A673 (cell line): ENCODE results near the gene PPFIA2. TPM values are rescaled to one million over a fixed set of nuclear protein-coding genes. Genes with fewer than 3 reads are reported as not detected.

Experiments used
- BruUV-seq: library from RNA; stranded (reverse); fragments of 400-500 nt; replicated peaks from 2 replicates; lab custom pipeline; 2021; lab: Mats Ljungman, UMichigan
- CTCF ChIA-PET: fragments of 300-600 bp; sonication (Branson Sonifier 250); formaldehyde crosslinking; loops from one replicate; lab custom pipeline; 2022; ENCODE audit warnings: antibody characterized with exemption; lab: Charles Lee
- POLR2A ChIA-PET: fragments of 300-600 bp; sonication (Branson Sonifier 250); formaldehyde crosslinking; loops from one replicate; lab custom pipeline; 2022; ENCODE audit warnings: antibody characterized with exemption; ENCODE audit not compliant: low non-redundant PET; lab: Charles Lee
- DNase-seq: peaks from one replicate; pipeline ENCODE4 v3.0.0-alpha.2; 2015; ENCODE audit warnings: low spot score
- H3K27ac ChIP-seq: fragments of 200-600 bp; sonication (generic); 2 replicates; pipeline ENCODE4 v1.5.1; 2016; ENCODE audit warnings: mixed run types, low read depth, mild to moderate bottlenecking, mixed read lengths, antibody characterized with exemption, low read length; ENCODE audit not compliant: poor library complexity, severe bottlenecking
- H3K27me3 ChIP-seq: fragments of 200-600 bp; sonication (generic); replicated peaks from 2 replicates; pipeline ENCODE4 v1.6.1; 2017; ENCODE audit warnings: mixed run types, low read depth, mild to moderate bottlenecking, mixed read lengths, antibody characterized with exemption, low read length; ENCODE audit not compliant: insufficient read depth, poor library complexity
- H3K36me3 ChIP-seq: fragments of 200-600 bp; sonication (generic); 2 replicates; pipeline ENCODE4 v1.6.1; 2016; ENCODE audit warnings: mixed run types, mild to moderate bottlenecking, mixed read lengths, antibody characterized with exemption, low read length; ENCODE audit not compliant: insufficient read depth, poor library complexity, severe bottlenecking
- H3K4me1 ChIP-seq: fragments of 200-600 bp; sonication (generic); 2 replicates; pipeline ENCODE4 v1.6.1; 2017; ENCODE audit warnings: mixed run types, mild to moderate bottlenecking, mixed read lengths, antibody characterized with exemption, low read length; ENCODE audit not compliant: insufficient read depth, poor library complexity, severe bottlenecking
- H3K4me3 ChIP-seq: fragments of 200-600 bp; sonication (generic); 2 replicates; pipeline ENCODE4 v1.5.1; 2016; ENCODE audit warnings: low read depth, mixed run types, mild to moderate bottlenecking, mixed read lengths, low read length; ENCODE audit not compliant: poor library complexity, severe bottlenecking
- H3K9me3 ChIP-seq: fragments of 200-600 bp; sonication (generic); 2 replicates; pipeline ENCODE4 v1.6.1; 2016; ENCODE audit warnings: mixed run types, low read depth, mild to moderate bottlenecking, mixed read lengths, antibody characterized with exemption, low read length; ENCODE audit not compliant: poor library complexity, severe bottlenecking
- EZH2 ChIP-seq: fragments of 200-600 bp; sonication (generic); IDR thresholded peaks from 2 replicates; pipeline ENCODE4 v1.6.1; 2017; ENCODE audit warnings: borderline replicate concordance, low read depth, mild to moderate bottlenecking, mixed read lengths, antibody characterized with exemption, low read length; ENCODE audit not compliant: poor library complexity, severe bottlenecking
- intact Hi-C: fragments of 100-400 bp; cut with micrococcal nuclease; formaldehyde crosslinking; loops from one replicate; pipeline ENCODE4 v1.10.0; 2022; ENCODE audit not compliant: unreplicated experiment
- total RNA-seq: library from RNA; stranded (reverse); gene quantifications from 2 replicates; pipeline ENCODE4 v1.2.3, GENCODE V29; 2021
- TF ChIP-seq, protein P1 (sequence below): fragments of 300-800, 200-600 bp; sonication (generic); conservative IDR thresholded peaks from 2 replicates; pipeline ENCODE4 v1.5.1; 2017; ENCODE audit warnings: low read depth, mild to moderate bottlenecking, antibody characterized with exemption, low read length, moderate library complexity, mixed read lengths

Gene PPFIA2
- total RNA-seq, 1 experiment from 2014 or later: 0.52 TPM

DNA sequence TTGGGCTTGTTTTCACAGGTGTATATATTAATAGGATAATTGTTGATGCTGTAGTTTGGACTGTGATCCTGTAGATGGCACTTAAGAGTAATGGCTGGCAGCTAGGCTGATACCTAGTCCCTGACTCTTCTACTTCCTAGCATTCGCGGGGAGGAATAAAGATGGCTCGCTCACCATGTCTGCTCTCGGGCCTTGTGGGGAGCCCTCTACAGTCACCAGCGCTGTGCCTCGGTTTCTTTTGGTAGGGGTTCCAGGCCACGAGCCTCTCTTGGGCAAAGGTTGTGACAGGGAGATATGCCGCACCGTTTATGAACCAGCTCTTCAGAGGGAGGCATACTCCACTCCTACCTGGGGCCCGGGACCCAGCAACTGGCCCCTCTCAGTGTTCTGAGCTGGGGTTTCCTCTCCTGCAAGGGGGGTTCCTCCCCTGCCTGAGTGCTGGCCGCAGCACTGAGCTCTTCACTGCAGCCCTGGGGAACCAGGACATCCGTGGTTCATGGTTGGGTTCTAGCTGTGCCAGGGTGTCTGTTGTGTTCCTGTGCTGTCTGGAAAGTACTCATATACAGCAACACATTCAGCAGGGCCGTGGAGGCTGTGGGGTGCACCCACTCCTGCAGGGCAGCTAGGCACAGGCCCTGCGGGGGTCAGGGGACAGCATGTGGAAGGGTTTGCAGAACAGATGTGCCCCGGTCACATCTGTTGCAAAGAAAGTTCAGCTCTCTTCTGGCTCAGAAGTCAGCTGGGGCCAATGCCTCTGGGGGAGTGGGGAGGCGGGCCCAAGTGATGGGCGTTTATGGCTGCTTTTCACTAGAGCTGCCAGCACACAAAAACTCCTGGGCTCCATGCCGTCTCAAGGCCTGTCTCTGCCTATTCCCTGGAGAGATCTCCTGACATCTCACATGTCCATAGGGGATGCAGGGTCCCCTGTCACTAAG, 147.9 kb downstream of the PPFIA2 start:
- TF ChIP-seq, protein P1, sequence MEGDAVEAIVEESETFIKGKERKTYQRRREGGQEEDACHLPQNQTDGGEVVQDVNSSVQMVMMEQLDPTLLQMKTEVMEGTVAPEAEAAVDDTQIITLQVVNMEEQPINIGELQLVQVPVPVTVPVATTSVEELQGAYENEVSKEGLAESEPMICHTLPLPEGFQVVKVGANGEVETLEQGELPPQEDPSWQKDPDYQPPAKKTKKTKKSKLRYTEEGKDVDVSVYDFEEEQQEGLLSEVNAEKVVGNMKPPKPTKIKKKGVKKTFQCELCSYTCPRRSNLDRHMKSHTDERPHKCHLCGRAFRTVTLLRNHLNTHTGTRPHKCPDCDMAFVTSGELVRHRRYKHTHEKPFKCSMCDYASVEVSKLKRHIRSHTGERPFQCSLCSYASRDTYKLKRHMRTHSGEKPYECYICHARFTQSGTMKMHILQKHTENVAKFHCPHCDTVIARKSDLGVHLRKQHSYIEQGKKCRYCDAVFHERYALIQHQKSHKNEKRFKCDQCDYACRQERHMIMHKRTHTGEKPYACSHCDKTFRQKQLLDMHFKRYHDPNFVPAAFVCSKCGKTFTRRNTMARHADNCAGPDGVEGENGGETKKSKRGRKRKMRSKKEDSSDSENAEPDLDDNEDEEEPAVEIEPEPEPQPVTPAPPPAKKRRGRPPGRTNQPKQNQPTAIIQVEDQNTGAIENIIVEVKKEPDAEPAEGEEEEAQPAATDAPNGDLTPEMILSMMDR: peak; percentile 47; the same call in 1 of the 2 replicates
- no peak for TF ChIP-seq EZH2
- H3K4me1 ChIP-seq: no peaks in the 10 kb centered on the region
- no peak overlapping the region for H3K27ac ChIP-seq
- DNase-seq: peak; percentile 18
- intact Hi-C loops: no loop called here
- no peaks in the 10 kb centered on the region for H3K36me3 ChIP-seq
- POLR2A ChIA-PET: no interaction called here
- BruUV-seq: no TSS peak
- CTCF ChIA-PET: no interaction called here
- no peaks in the 10 kb centered on the region for H3K9me3 ChIP-seq
- H3K27me3 ChIP-seq: no peaks in the 10 kb centered on the region
- H3K4me3 ChIP-seq: no peak overlapping the region

DNA sequence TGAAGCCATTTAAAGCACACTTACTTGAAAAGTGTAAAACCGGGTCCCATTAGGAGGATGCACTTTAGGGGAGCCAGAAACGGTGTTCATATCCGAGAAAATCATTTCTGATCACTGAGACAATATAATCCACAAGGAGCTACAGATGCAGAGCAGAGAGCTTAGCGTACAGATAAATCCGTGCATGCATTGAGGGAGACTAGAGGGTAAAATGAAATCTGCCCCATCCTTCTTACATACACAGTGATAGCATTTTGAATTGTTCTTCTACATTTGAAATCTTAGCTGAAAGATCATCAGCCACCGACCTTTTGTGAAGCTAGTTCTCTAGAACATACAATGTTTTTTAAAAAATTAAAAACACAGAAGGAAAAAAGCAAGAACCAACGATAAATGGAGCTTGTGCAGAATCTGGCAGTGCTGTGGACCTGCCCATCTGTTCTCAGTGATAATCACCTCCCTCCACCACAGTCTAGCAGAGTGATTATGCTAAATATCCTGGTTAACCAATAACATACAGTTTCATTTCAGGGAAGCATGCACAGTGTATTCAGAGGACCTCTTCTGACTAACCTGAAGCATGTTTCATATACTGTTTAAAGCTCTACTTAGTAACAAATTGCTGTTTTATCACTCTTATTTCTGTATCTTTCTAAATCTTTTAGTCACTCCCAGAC, 161.1 kb downstream of the PPFIA2 start:
- intact Hi-C loops: no loop called here
- no TSS peak for BruUV-seq
- CTCF ChIA-PET: no interaction called here
- Histone ChIP-seq H3K9me3 (no peaks in the 10 kb centered on the region), H3K36me3 (no peaks in the 10 kb centered on the region), H3K4me3 (no peak overlapping the region), H3K27me3 (no peaks in the 10 kb centered on the region), H3K4me1 (peaks cover 5% of the 10 kb centered on the region), H3K27ac (no peak overlapping the region)
- POLR2A ChIA-PET: no interaction called here
- TF ChIP-seq EZH2: no peak
- TF ChIP-seq, protein P1: no peak
- peak; percentile 22 for DNase-seq

DNA sequence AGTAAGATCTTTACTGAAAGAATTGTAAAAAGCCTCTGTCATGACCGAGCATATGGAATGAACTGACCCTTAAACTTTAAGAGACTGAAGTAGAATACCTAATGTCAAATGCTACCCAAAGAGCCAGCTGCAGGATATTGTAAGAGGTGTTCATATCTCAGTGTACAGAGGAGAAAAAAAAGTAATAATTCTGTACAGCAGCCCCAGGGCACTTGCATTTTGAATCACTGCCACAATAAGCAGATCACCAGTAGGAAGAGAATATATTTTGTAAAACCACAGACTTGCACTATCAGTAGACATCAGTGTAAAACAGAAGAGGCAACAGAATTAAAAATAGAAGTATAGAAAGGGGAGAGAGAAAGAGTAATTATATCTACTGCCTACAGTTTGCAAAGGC, 162.6 kb downstream of the PPFIA2 start:
- no peaks in the 10 kb centered on the region for H3K36me3 ChIP-seq
- TF ChIP-seq, protein P1: no peak
- no peak for TF ChIP-seq EZH2
- intact Hi-C loops: no loop called here
- no peak overlapping the region for H3K27ac ChIP-seq
- no peak for DNase-seq
- no peak overlapping the region for H3K4me3 ChIP-seq
- H3K4me1 ChIP-seq: peaks cover 5% of the 10 kb centered on the region
- ChIA-PET POLR2A (no interaction called here), CTCF (no interaction called here)
- H3K27me3 ChIP-seq: no peaks in the 10 kb centered on the region
- H3K9me3 ChIP-seq: no peaks in the 10 kb centered on the region
- BruUV-seq: no TSS peak
